Thyroid gland (tissue), 4 donors: ENCODE results near the gene PTPRJ. TPM values are rescaled to one million over a fixed set of nuclear protein-coding genes. Genes with fewer than 3 reads are reported as not detected.
"Not testable (repeated sequence)": the region's sequence is repeated elsewhere in the genome, so short reads cannot be mapped to it uniquely, and the experiment has no call there.

Experiments used
- DNase-seq, 2 donors: peaks; one replicate each; pipeline ENCODE4 v3.0.0-alpha.2; 2019
- H3K27ac ChIP-seq, 3 donors: fragments of 200-600 bp; sonication (generic); 1 replicate in 2 of 3; 2 replicates in 1 of 3; pipeline ENCODE4 v1.5.1; 2016 to 2019; ENCODE audit warnings: mild to moderate bottlenecking in 1 of 3, moderate library complexity in 1 of 3
- H3K27me3 ChIP-seq: fragments of 200-600 bp; sonication (generic); one replicate; pipeline ENCODE4 v1.5.1; 2019
- H3K36me3 ChIP-seq, 2 donors: fragments of 200-600 bp; sonication (generic); one replicate each; pipeline ENCODE4 v1.5.1; 2016 to 2019
- H3K4me1 ChIP-seq, 2 donors: fragments of 200-600 bp; sonication (generic); one replicate each; pipeline ENCODE4 v1.5.1; 2017 to 2019
- H3K4me3 ChIP-seq, 3 donors: fragments of 200-600 bp; sonication (generic); replicated peaks in 1 of 3; 1 replicate in 2 of 3; 2 replicates in 1 of 3; pipeline ENCODE4 v1.5.1; 2016; ENCODE audit warnings: mild to moderate bottlenecking in 1 of 3
- H3K9me3 ChIP-seq: fragments of 200-600 bp; sonication (generic); one replicate; pipeline ENCODE4 v1.5.1; 2017
- CTCF ChIP-seq, 6 experiments: fragments of 200-600 bp in 3 of 6; fragments of 450-650 bp in 3 of 6; sonication (generic) in 3 of 6; IDR thresholded peaks; one replicate each; pipeline ENCODE4 v1.5.1; 2016 to 2019; ENCODE audit warnings: antibody characterized with exemption in 6 of 6, mild to moderate bottlenecking in 2 of 6, inconsistent platforms in 1 of 6, moderate library complexity in 1 of 6
- POLR2A ChIP-seq, 2 donors: fragments of 450-650 bp; IDR thresholded peaks; one replicate each; pipeline ENCODE4 v1.6.1; 2017; ENCODE audit warnings: antibody characterized with exemption in 2 of 2, mild to moderate bottlenecking in 2 of 2, moderate library complexity in 1 of 2
- WGBS, 2 donors: methylation state at CpG; one replicate each; pipeline ENCODE4 v1.1.5; 2017; 5-methylcytosine and 5-hydroxymethylcytosine counted together
- intact Hi-C: fragments of 100-400 bp; cut with DNase I; formaldehyde crosslinking; loops from one replicate; pipeline ENCODE4 v1.15.1; 2023
- total RNA-seq, 4 donors: library from RNA; depleted of rRNA; stranded (reverse); fragments of >200 nt; gene quantifications; one replicate each; pipeline ENCODE4 v1.2.3, GENCODE V29; 2016

Gene PTPRJ
- total RNA-seq = 10 to 100 TPM; 45.4 to 81.9 (median 58.6) TPM

- TF ChIP-seq CTCF (IDR thresholded peaks at IDR 0.05) (no peak), POLR2A (IDR thresholded peaks at IDR 0.05) (peak; percentile 86 to 89)
- Histone ChIP-seq H3K27me3 (no peaks in the 10 kb centered on the region), H3K4me3 (peak within 1 kb of the TSS; percentile 18 to 85 (median 66)), H3K27ac (peak within 1 kb of the TSS; percentile 97 to 99 (median 98)), H3K9me3 (no peaks in the 10 kb centered on the region), H3K36me3 (no peaks in the 10 kb centered on the region), H3K4me1 (peaks cover 31 to 44% of the 10 kb centered on the region in 2 donors)
- WGBS, 2 donors = 0% methylated on average over 3 of the region's 111 CpGs; no CpG with 5 or more reads in 1 of the 2 donors
- intact Hi-C loops = no loop called here
- DNase-seq = peak; percentile 81 to 82
These were observed at the start of gene PTPRJ for GRCh38 chr11:47980088-47980906. PTPRJ (plus strand) TSS chr11:47980559; CDS start chr11:47980913, 354 bp downstream.

- Histone ChIP-seq H3K4me3 (no peak overlapping the region), H3K27ac (no peak overlapping the region), H3K36me3 (no peaks in the 10 kb centered on the region), H3K27me3 (no peaks in the 10 kb centered on the region), H3K9me3 (no peaks in the 10 kb centered on the region), H3K4me1 (peaks cover 0 to 4% of the 10 kb centered on the region in 2 donors)
- DNase-seq = no peak
- intact Hi-C loops = no loop called here
- no peak for TF ChIP-seq CTCF (IDR thresholded peaks at IDR 0.05)
- no peak for TF ChIP-seq POLR2A (IDR thresholded peaks at IDR 0.05)
These were observed 47.8 kb upstream of the PTPRJ start for GRCh38 chr11:47932544-47932943.

GRCh38 chr11:47933797-47934196 lies 46.6 kb upstream of the PTPRJ start:
- H3K27me3 ChIP-seq, DNase-seq, H3K27ac ChIP-seq, H3K4me3 ChIP-seq, H3K9me3 ChIP-seq, H3K36me3 ChIP-seq, intact Hi-C loops: not testable (repeated sequence)
- WGBS, 2 donors = 81 to 85% methylated on average over 12 of the region's 12 CpGs
- H3K4me1 ChIP-seq = peaks cover 8 to 16% of the 10 kb centered on the region in 2 donors

- Histone ChIP-seq H3K27me3 (no peaks in the 10 kb centered on the region), H3K27ac (peak overlapping the region; percentile 42 to 78 (median 50)), H3K36me3 (no peaks in the 10 kb centered on the region), H3K4me1 (peaks cover 10 to 19% of the 10 kb centered on the region in 2 donors), H3K4me3 (no peak overlapping the region), H3K9me3 (no peaks in the 10 kb centered on the region)
- TF ChIP-seq POLR2A (IDR thresholded peaks at IDR 0.05) (no peak), CTCF (IDR thresholded peaks at IDR 0.05) (no peak)
- WGBS, 2 donors = 78 to 79% methylated on average over 7 of the region's 7 CpGs
- DNase-seq = peak; percentile 46 to 57
- intact Hi-C loops = loop anchor here (5.0 kb wide), 1 partner anchor 168 kb away; no protein-coding TSS in a partner anchor
These were observed 41.4 kb upstream of the PTPRJ start for GRCh38 chr11:47938791-47939560.

GRCh38 chr11:47940904-47941649 lies 39.3 kb upstream of the PTPRJ start:
- Histone ChIP-seq H3K27ac (no peak overlapping the region), H3K4me1 (peaks cover 23 to 36% of the 10 kb centered on the region in 2 donors), H3K36me3 (no peaks in the 10 kb centered on the region), H3K9me3 (no peaks in the 10 kb centered on the region), H3K27me3 (no peaks in the 10 kb centered on the region), H3K4me3 (no peak overlapping the region)
- intact Hi-C loops = loop anchor here (5.0 kb wide), 1 partner anchor 36 kb away; no protein-coding TSS in a partner anchor
- 93 to 97% methylated on average over 8 of the region's 8 CpGs for WGBS, 2 donors
- no peak for TF ChIP-seq POLR2A (IDR thresholded peaks at IDR 0.05)
- TF ChIP-seq CTCF (IDR thresholded peaks at IDR 0.05) = no peak
- no peak for DNase-seq
